GM12878 (cell line): ENCODE data around the gene PTGR2.

Experiments used
- E2F8 ChIP-seq: fragments of 450-650 bp; IDR thresholded peaks from 2 replicates; pipeline ENCODE4 v1.6.1; 2018; ENCODE audit warnings: mild to moderate bottlenecking, low read depth, moderate library complexity; ENCODE audit not compliant: partially characterized antibody
- EP300 ChIP-seq, 2 experiments: fragments of 150-350 bp in 1 of 2; IDR thresholded peaks; 2 replicates each; pipeline ENCODE4 v1.6.1; 2011 to 2012; ENCODE audit warnings: low read depth in 2 of 2, low read length in 2 of 2, borderline replicate concordance in 1 of 2, improper control_type of control experiment in 1 of 2, inconsistent platforms in 1 of 2; ENCODE audit not compliant: control insufficient read depth in 1 of 2
- FOXM1 ChIP-seq: IDR thresholded peaks from 2 replicates; pipeline ENCODE4 v1.6.1; 2012; ENCODE audit warnings: low read depth, mild to moderate bottlenecking, inconsistent platforms, low read length, moderate library complexity
- POLR2A ChIP-seq: IDR thresholded peaks from 2 replicates; pipeline ENCODE4 v1.6.1; 2011; ENCODE audit warnings: low read depth, mild to moderate bottlenecking, low read length
- POLR2AphosphoS5 ChIP-seq: IDR thresholded peaks from 2 replicates; pipeline ENCODE4 v1.6.1; 2011; ENCODE audit warnings: mild to moderate bottlenecking, low read length, inconsistent platforms
- PRDM15 ChIP-seq: fragments of 450-650 bp; formaldehyde crosslinking; IDR thresholded peaks from 2 replicates; pipeline ENCODE4 v1.4.0; 2020; ENCODE audit warnings: mild to moderate bottlenecking, moderate library complexity
- RAD51 ChIP-seq: fragments of 450-650 bp; IDR thresholded peaks from 2 replicates; pipeline ENCODE4 v1.6.1; 2016; ENCODE audit warnings: moderate library complexity, mild to moderate bottlenecking, inconsistent platforms
- RBBP5 ChIP-seq: fragments of 200-600 bp; sonication (generic); conservative IDR thresholded peaks from 2 replicates; pipeline ENCODE4 v1.6.1; 2016
- ZNF24 ChIP-seq: fragments of 450-650 bp; IDR thresholded peaks from 2 replicates; pipeline ENCODE4 v1.6.1; 2017; ENCODE audit warnings: antibody characterized with exemption, mild to moderate bottlenecking
- ZNF274 ChIP-seq: IDR thresholded peaks from one replicate; pipeline ENCODE4 v1.8.0; 2011; ENCODE audit not compliant: insufficient read length, insufficient read depth
- TF ChIP-seq, protein P1 (sequence below): fragments of 450-650 bp; IDR thresholded peaks from 2 replicates; pipeline ENCODE4 v1.6.1; 2017; ENCODE audit warnings: mild to moderate bottlenecking
- TF ChIP-seq, protein P2 (sequence below), 3 experiments: IDR thresholded peaks in 2 of 3; conservative IDR thresholded peaks in 1 of 3; 2 replicates each; pipeline ENCODE4 v1.5.1; 2011; ENCODE audit warnings: low read depth in 3 of 3, low read length in 3 of 3, mild to moderate bottlenecking in 3 of 3, control low read depth in 2 of 3, moderate library complexity in 2 of 3, inconsistent platforms in 1 of 3, mixed read lengths in 1 of 3; ENCODE audit not compliant: control insufficient read depth in 2 of 3, insufficient read depth in 1 of 3; ENCODE audit errors: extremely low read depth in 1 of 3
- TF ChIP-seq, protein P3 (sequence below): IDR thresholded peaks from 2 replicates; pipeline ENCODE4 v1.6.1; 2012; ENCODE audit warnings: improper control_type of control experiment, low read depth, low read length; ENCODE audit not compliant: insufficient replicate concordance

GRCh38 chr14:73862480-73862879 is 10.8 kb downstream of the PTGR2 start:
- TF ChIP-seq, protein P1, sequence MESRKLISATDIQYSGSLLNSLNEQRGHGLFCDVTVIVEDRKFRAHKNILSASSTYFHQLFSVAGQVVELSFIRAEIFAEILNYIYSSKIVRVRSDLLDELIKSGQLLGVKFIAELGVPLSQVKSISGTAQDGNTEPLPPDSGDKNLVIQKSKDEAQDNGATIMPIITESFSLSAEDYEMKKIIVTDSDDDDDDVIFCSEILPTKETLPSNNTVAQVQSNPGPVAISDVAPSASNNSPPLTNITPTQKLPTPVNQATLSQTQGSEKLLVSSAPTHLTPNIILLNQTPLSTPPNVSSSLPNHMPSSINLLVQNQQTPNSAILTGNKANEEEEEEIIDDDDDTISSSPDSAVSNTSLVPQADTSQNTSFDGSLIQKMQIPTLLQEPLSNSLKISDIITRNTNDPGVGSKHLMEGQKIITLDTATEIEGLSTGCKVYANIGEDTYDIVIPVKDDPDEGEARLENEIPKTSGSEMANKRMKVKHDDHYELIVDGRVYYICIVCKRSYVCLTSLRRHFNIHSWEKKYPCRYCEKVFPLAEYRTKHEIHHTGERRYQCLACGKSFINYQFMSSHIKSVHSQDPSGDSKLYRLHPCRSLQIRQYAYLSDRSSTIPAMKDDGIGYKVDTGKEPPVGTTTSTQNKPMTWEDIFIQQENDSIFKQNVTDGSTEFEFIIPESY, result no peak
- TF ChIP-seq RAD51 (no peak), POLR2A (no peak), RBBP5 (no peak), EP300 (IDR thresholded peaks at IDR 0.05; ENCODE audit: borderline replicate concordance in 1 of 2, control insufficient read depth in 1 of 2, low read depth in 2 of 2, low read length in 2 of 2) (no peak), ZNF274 (no peak), PRDM15 (CRISPR knock-in tag) (no peak), ZNF24 (no peak), FOXM1 (no peak), POLR2AphosphoS5 (no peak), E2F8 (no peak)
- TF ChIP-seq, protein P2, sequence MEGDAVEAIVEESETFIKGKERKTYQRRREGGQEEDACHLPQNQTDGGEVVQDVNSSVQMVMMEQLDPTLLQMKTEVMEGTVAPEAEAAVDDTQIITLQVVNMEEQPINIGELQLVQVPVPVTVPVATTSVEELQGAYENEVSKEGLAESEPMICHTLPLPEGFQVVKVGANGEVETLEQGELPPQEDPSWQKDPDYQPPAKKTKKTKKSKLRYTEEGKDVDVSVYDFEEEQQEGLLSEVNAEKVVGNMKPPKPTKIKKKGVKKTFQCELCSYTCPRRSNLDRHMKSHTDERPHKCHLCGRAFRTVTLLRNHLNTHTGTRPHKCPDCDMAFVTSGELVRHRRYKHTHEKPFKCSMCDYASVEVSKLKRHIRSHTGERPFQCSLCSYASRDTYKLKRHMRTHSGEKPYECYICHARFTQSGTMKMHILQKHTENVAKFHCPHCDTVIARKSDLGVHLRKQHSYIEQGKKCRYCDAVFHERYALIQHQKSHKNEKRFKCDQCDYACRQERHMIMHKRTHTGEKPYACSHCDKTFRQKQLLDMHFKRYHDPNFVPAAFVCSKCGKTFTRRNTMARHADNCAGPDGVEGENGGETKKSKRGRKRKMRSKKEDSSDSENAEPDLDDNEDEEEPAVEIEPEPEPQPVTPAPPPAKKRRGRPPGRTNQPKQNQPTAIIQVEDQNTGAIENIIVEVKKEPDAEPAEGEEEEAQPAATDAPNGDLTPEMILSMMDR (IDR thresholded peaks at IDR 0.05 in 2 of 3, conservative IDR thresholded peaks at IDR 0.05 in 1 of 3; ENCODE audit: control insufficient read depth in 2 of 3, extremely low read depth in 1 of 3, insufficient read depth in 1 of 3, low read depth in 3 of 3, low read length in 3 of 3), result no peak
- TF ChIP-seq, protein P3, sequence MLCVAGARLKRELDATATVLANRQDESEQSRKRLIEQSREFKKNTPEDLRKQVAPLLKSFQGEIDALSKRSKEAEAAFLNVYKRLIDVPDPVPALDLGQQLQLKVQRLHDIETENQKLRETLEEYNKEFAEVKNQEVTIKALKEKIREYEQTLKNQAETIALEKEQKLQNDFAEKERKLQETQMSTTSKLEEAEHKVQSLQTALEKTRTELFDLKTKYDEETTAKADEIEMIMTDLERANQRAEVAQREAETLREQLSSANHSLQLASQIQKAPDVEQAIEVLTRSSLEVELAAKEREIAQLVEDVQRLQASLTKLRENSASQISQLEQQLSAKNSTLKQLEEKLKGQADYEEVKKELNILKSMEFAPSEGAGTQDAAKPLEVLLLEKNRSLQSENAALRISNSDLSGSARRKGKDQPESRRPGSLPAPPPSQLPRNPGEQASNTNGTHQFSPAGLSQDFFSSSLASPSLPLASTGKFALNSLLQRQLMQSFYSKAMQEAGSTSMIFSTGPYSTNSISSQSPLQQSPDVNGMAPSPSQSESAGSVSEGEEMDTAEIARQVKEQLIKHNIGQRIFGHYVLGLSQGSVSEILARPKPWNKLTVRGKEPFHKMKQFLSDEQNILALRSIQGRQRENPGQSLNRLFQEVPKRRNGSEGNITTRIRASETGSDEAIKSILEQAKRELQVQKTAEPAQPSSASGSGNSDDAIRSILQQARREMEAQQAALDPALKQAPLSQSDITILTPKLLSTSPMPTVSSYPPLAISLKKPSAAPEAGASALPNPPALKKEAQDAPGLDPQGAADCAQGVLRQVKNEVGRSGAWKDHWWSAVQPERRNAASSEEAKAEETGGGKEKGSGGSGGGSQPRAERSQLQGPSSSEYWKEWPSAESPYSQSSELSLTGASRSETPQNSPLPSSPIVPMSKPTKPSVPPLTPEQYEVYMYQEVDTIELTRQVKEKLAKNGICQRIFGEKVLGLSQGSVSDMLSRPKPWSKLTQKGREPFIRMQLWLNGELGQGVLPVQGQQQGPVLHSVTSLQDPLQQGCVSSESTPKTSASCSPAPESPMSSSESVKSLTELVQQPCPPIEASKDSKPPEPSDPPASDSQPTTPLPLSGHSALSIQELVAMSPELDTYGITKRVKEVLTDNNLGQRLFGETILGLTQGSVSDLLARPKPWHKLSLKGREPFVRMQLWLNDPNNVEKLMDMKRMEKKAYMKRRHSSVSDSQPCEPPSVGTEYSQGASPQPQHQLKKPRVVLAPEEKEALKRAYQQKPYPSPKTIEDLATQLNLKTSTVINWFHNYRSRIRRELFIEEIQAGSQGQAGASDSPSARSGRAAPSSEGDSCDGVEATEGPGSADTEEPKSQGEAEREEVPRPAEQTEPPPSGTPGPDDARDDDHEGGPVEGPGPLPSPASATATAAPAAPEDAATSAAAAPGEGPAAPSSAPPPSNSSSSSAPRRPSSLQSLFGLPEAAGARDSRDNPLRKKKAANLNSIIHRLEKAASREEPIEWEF, result no peak
